Liver (tissue), 9 donors: Measurements from ENCODE around the gene PWWP2A. TPM values are rescaled to one million over a fixed set of nuclear protein-coding genes. Genes with fewer than 3 reads are reported as not detected.

Experiments used
- DNase-seq: peaks from one replicate; pipeline ENCODE4 v3.0.0-alpha.2; 2017; ENCODE audit warnings: low spot score
- H3K27ac ChIP-seq, 2 donors: one replicate each; pipeline ENCODE4 v1.7.0; 2013; ENCODE audit warnings: inconsistent platforms in 2 of 2, low read length in 2 of 2, control low read depth in 1 of 2, low read depth in 1 of 2, mild to moderate bottlenecking in 1 of 2
- H3K27me3 ChIP-seq, 4 donors: one replicate each; pipeline versions ENCODE4 v1.6.1 to v1.7.0; 2013; ENCODE audit warnings: low read length in 3 of 4, inconsistent platforms in 1 of 4, mild to moderate bottlenecking in 1 of 4, moderate library complexity in 1 of 4; ENCODE audit not compliant: control insufficient read depth in 4 of 4, insufficient read depth in 4 of 4
- H3K36me3 ChIP-seq, 4 donors: one replicate each; pipeline versions ENCODE4 v1.6.1 to v1.7.0; 2013; ENCODE audit warnings: low read length in 3 of 4, mild to moderate bottlenecking in 3 of 4, low read depth in 1 of 4, moderate library complexity in 1 of 4; ENCODE audit not compliant: control insufficient read depth in 4 of 4, insufficient read depth in 3 of 4
- H3K4me1 ChIP-seq, 4 donors: one replicate each; pipeline versions ENCODE4 v1.6.1 to v1.7.0; 2013; ENCODE audit warnings: low read length in 3 of 4, mild to moderate bottlenecking in 3 of 4, moderate library complexity in 1 of 4; ENCODE audit not compliant: control insufficient read depth in 4 of 4, insufficient read depth in 4 of 4
- H3K4me3 ChIP-seq, 3 donors: one replicate each; pipeline versions ENCODE4 v1.6.1 to v1.7.0; 2013; ENCODE audit warnings: low read length in 3 of 3, control low read depth in 1 of 3, low read depth in 1 of 3, mild to moderate bottlenecking in 1 of 3
- H3K9ac ChIP-seq, 2 donors: one replicate each; pipeline ENCODE4 v1.7.0; 2013; ENCODE audit warnings: low read length in 2 of 2, mild to moderate bottlenecking in 2 of 2, moderate library complexity in 2 of 2, control low read depth in 1 of 2, low read depth in 1 of 2
- H3K9me3 ChIP-seq, 4 donors: one replicate each; pipeline versions ENCODE4 v1.6.1 to v1.7.0; 2013; ENCODE audit warnings: low read length in 3 of 4; ENCODE audit not compliant: control insufficient read depth in 4 of 4
- EGR1 ChIP-seq, 2 donors: IDR thresholded peaks; 2 replicates each; pipeline ENCODE4 v1.6.1; 2016 to 2018; ENCODE audit warnings: antibody characterized with exemption in 2 of 2, low read depth in 2 of 2
- FOXA2 ChIP-seq: IDR thresholded peaks from 2 replicates; pipeline ENCODE4 v1.6.1; 2016; ENCODE audit warnings: antibody characterized with exemption
- GABPA ChIP-seq, 2 donors: IDR thresholded peaks in 1 of 2; conservative IDR thresholded peaks in 1 of 2; 2 replicates each; pipeline ENCODE4 v1.6.1; 2016; ENCODE audit warnings: antibody characterized with exemption in 2 of 2, mild to moderate bottlenecking in 1 of 2, moderate library complexity in 1 of 2
- HNF4A ChIP-seq, 2 donors: conservative IDR thresholded peaks; 2 replicates each; pipeline ENCODE4 v1.6.1; 2016; ENCODE audit warnings: antibody characterized with exemption in 2 of 2, mild to moderate bottlenecking in 2 of 2
- HNF4G ChIP-seq: IDR thresholded peaks from 2 replicates; pipeline ENCODE4 v1.6.1; 2016; ENCODE audit warnings: antibody characterized with exemption
- JUND ChIP-seq, 2 donors: IDR thresholded peaks; 2 replicates each; pipeline ENCODE4 v1.6.1; 2016; ENCODE audit warnings: antibody characterized with exemption in 2 of 2
- NR2F2 ChIP-seq: IDR thresholded peaks from 2 replicates; pipeline ENCODE4 v1.6.1; 2016; ENCODE audit warnings: antibody characterized with exemption
- RAD21 ChIP-seq, 2 donors: IDR thresholded peaks; 2 replicates each; pipeline ENCODE4 v1.6.1; 2016; ENCODE audit warnings: antibody characterized with exemption in 2 of 2, mild to moderate bottlenecking in 2 of 2
- SP1 ChIP-seq: IDR thresholded peaks from 2 replicates; pipeline ENCODE4 v1.6.1; 2018; ENCODE audit warnings: antibody characterized with exemption, mild to moderate bottlenecking
- YY1 ChIP-seq: IDR thresholded peaks from 2 replicates; pipeline ENCODE4 v1.6.1; 2016; ENCODE audit warnings: antibody characterized with exemption, mild to moderate bottlenecking
- WGBS: extraction: QIAGEN DNeasy Blood & Tissue Kit; methylation state at CpG from one replicate; pipeline ENCODE4 v1.1.7; 2013; 5-methylcytosine and 5-hydroxymethylcytosine counted together
- polyA plus RNA-seq, 2 donors: library from polyadenylated mRNA; stranded (reverse) in 1 of 2; unstranded in 1 of 2; fragments of 200-250 nt in 1 of 2; fragments of >200 nt in 1 of 2; fragmentation: Nextera tagmentation in 1 of 2; extraction: Ambion mirVana in 1 of 2; gene quantifications; one replicate each; pipeline versions ENCODE4 v1.2.1 to v1.2.3, GENCODE V29; 2013 to 2015
- total RNA-seq, 2 donors: library from RNA; depleted of rRNA; stranded (reverse); fragments of >200 nt; gene quantifications; one replicate each; pipeline ENCODE4 v1.2.3, GENCODE V29; 2014
- TF ChIP-seq, protein P1 (sequence below): IDR thresholded peaks from 2 replicates; pipeline ENCODE4 v1.6.1; 2016; ENCODE audit warnings: antibody characterized with exemption
- TF ChIP-seq, protein P2 (sequence below): IDR thresholded peaks from 2 replicates; pipeline ENCODE4 v1.6.1; 2016; ENCODE audit warnings: antibody characterized with exemption, mild to moderate bottlenecking
- TF ChIP-seq, protein P3 (sequence below): IDR thresholded peaks from 2 replicates; pipeline ENCODE4 v1.6.1; 2016; ENCODE audit warnings: antibody characterized with exemption
- donor health status: healthy.
- donor health status: healthy.
- donor health status: healthy.
- donor health status: healthy.
- donor health status: healthy.

PWWP2A gene
- total and polyA plus RNA-seq, 4 donors = 4.8 to 14.6 (median 8.2) TPM

DNA sequence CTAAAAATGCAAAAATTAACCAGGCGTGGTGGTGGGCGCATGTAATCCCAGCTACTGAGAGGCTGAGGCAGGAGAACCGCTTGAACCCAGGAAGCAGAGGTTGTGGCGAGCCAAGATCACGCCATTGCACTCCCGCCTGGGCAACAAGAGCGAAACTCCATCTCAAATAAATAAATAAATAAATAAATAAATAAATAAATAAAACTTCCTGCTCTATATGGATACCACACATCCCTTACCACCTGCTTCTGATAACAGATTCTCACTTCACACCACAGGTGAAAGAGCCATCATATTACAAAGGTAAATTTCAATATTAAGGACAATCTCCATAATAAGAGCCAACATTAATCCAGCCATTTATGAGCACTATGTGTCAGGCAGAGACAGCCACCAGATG lies 9.4 kb upstream of the PWWP2A start:
- Histone ChIP-seq H3K36me3 (no peaks in the 10 kb centered on the region), H3K27ac (no peak overlapping the region), H3K9me3 (peaks cover 0 to 1% (median 0%) of the 10 kb centered on the region in 4 donors), H3K4me3 (no peak overlapping the region), H3K27me3 (no peaks in the 10 kb centered on the region), H3K4me1 (no peaks in the 10 kb centered on the region), H3K9ac (no peak overlapping the region)
- DNase-seq = no peak
- 94% methylated on average over 7 of the region's 7 CpGs for WGBS
- TF ChIP-seq EGR1 (IDR thresholded peaks at IDR 0.05; ENCODE audit: low read depth in 2 of 2) = no peak
- TF ChIP-seq NR2F2 = no peak
- no peak for TF ChIP-seq HNF4A (conservative IDR thresholded peaks at IDR 0.05)
- TF ChIP-seq, protein P1, sequence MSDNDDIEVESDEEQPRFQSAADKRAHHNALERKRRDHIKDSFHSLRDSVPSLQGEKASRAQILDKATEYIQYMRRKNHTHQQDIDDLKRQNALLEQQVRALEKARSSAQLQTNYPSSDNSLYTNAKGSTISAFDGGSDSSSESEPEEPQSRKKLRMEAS = no peak
- TF ChIP-seq HNF4G = no peak

DNA sequence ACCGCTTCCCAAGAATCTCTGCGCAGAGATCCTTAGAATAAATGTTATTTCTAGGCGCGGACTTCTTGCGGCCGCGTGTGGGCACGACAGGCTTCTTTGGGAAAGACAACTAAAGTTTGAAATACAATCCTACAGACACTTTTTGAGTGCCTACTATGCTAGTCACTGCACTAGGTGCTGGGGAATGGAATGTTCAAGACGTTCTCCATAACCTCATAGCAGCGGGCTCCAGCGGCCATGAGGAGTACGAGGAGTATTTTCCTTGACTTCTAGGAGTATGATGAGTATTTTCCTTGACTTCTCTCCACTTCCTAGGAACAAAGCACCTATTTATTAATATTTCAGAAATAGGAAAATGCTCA lies 636 bp upstream of the PWWP2A start:
- 12% methylated on average over 12 of the region's 12 CpGs for WGBS
- Histone ChIP-seq H3K36me3 (peaks cover 0 to 2% (median 0%) of the 10 kb centered on the region in 4 donors), H3K4me1 (peaks cover 0 to 15% (median 8%) of the 10 kb centered on the region in 4 donors), H3K4me3 (no peak overlapping the region), H3K27me3 (no peaks in the 10 kb centered on the region), H3K9ac (no peak overlapping the region), H3K27ac (no peak overlapping the region), H3K9me3 (no peaks in the 10 kb centered on the region)
- TF ChIP-seq JUND (IDR thresholded peaks at IDR 0.05) (no peak), RAD21 (IDR thresholded peaks at IDR 0.05) (peak; percentile 15 to 33), HNF4A (conservative IDR thresholded peaks at IDR 0.05) (no peak)
- no peak for DNase-seq

DNA sequence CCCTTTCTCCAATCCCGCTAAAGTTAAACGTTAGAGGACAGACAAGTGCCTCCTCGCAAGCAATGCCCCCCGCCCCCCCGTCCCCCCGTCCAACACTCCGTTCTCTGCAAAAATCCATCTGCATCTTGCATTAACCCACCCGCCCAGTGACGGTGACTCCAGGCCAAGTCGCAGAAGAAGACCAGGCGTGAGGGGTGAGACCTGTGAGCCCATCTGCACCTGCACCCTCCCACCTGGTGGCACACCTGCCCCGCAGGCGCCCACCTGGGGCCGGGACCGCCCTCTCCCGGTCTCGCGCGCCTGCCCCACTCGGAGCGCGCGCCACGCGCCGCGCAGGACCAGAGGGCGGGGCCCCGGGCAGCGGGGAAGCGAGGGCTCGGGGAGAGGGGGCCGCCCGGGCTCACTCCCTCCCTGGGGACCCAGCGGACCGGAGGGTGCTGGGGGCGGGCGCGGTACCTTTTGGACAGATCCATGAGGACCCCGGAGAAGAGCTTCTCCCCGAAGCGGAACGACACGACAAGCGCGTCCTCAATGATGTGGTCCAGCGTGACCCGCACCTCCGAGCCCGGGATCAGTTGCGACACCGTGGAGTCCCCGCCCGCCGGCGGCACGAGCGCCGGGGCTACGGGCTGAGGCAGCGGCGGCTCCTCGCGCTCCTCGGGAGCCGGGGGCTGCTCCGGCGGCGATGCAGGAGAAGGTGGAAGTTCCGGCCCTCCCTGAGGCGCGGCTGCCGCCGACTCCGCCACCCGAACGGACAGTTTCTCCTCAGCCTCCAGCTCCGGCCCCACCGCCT lies 705 bp downstream of the PWWP2A start:
- under 1% methylated on average over 79 of the region's 79 CpGs for WGBS
- H3K4me3 ChIP-seq = peak overlapping the region; percentile 68 to 85 (median 81)
- DNase-seq = peak; percentile 64
- H3K9ac ChIP-seq = peak overlapping the region; percentile 26 to 62
- H3K27ac ChIP-seq = peak overlapping the region; percentile 94 to 97
- no peaks in the 10 kb centered on the region for H3K9me3 ChIP-seq
- peaks cover 0 to 2% (median 1%) of the 10 kb centered on the region in 4 donors for H3K36me3 ChIP-seq
- TF ChIP-seq, protein P1 = no peak
- TF ChIP-seq JUND (IDR thresholded peaks at IDR 0.05) = no peak
- no peak for TF ChIP-seq NR2F2
- TF ChIP-seq RAD21 (IDR thresholded peaks at IDR 0.05) = no peak
- H3K27me3 ChIP-seq = no peaks in the 10 kb centered on the region
- H3K4me1 ChIP-seq = peaks cover 0 to 15% (median 8%) of the 10 kb centered on the region in 4 donors

DNA sequence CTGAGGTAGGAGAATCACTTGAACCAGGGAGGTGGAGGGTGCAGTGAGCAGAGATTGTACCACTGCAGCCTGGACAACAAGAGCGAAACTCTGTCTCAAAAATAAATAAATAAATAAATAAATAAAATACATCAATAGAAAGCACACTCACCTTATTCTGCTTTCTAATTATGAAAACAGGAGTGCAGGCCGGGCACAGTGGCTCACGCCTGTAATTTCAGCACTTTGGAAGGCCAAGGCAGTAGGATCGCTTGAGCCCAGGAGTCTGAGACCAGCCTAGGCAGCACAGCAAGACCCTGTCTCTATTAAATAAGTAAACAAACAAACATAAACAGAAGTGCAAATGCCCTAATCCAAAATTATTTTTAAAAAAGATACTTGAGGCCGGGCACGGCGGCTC lies 2.3 kb downstream of the PWWP2A start:
- Histone ChIP-seq H3K9ac (no peak overlapping the region), H3K9me3 (no peaks in the 10 kb centered on the region), H3K4me1 (peaks cover 0 to 15% (median 8%) of the 10 kb centered on the region in 4 donors), H3K36me3 (peaks cover 4 to 9% (median 7%) of the 10 kb centered on the region in 4 donors), H3K27me3 (no peaks in the 10 kb centered on the region), H3K4me3 (no peak overlapping the region), H3K27ac (no peak overlapping the region)
- WGBS = 99% methylated on average over 7 of the region's 7 CpGs
- DNase-seq = no peak
- TF ChIP-seq SP1 (no peak), NR2F2 (no peak), GABPA (IDR thresholded peaks at IDR 0.05 in 1 of 2, conservative IDR thresholded peaks at IDR 0.05 in 1 of 2) (no peak), FOXA2 (no peak), EGR1 (IDR thresholded peaks at IDR 0.05; ENCODE audit: low read depth in 2 of 2) (no peak), HNF4A (conservative IDR thresholded peaks at IDR 0.05) (no peak), YY1 (no peak)
- TF ChIP-seq, protein P2, sequence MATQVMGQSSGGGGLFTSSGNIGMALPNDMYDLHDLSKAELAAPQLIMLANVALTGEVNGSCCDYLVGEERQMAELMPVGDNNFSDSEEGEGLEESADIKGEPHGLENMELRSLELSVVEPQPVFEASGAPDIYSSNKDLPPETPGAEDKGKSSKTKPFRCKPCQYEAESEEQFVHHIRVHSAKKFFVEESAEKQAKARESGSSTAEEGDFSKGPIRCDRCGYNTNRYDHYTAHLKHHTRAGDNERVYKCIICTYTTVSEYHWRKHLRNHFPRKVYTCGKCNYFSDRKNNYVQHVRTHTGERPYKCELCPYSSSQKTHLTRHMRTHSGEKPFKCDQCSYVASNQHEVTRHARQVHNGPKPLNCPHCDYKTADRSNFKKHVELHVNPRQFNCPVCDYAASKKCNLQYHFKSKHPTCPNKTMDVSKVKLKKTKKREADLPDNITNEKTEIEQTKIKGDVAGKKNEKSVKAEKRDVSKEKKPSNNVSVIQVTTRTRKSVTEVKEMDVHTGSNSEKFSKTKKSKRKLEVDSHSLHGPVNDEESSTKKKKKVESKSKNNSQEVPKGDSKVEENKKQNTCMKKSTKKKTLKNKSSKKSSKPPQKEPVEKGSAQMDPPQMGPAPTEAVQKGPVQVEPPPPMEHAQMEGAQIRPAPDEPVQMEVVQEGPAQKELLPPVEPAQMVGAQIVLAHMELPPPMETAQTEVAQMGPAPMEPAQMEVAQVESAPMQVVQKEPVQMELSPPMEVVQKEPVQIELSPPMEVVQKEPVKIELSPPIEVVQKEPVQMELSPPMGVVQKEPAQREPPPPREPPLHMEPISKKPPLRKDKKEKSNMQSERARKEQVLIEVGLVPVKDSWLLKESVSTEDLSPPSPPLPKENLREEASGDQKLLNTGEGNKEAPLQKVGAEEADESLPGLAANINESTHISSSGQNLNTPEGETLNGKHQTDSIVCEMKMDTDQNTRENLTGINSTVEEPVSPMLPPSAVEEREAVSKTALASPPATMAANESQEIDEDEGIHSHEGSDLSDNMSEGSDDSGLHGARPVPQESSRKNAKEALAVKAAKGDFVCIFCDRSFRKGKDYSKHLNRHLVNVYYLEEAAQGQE = no peak
- TF ChIP-seq, protein P3, sequence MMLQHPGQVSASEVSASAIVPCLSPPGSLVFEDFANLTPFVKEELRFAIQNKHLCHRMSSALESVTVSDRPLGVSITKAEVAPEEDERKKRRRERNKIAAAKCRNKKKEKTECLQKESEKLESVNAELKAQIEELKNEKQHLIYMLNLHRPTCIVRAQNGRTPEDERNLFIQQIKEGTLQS = no peak
